Neural cell (in vitro differentiated cells): ENCODE results near the gene ACTN1.

Source experiments
- EZH2 ChIP-seq: fragments of 200-600, 300-800 bp; shearing (Covaris generic), sonication (generic); IDR thresholded peaks from 2 replicates; pipeline ENCODE4 v1.6.1; 2014; ENCODE audit warnings: antibody characterized with exemption, low read length, borderline replicate concordance, mild to moderate bottlenecking; ENCODE audit not compliant: insufficient read depth, poor library complexity, severe bottlenecking
- MXI1 ChIP-seq: fragments of 450-650 bp; conservative IDR thresholded peaks from 2 replicates; pipeline ENCODE4 v1.6.1; 2014; ENCODE audit warnings: antibody characterized with exemption, mild to moderate bottlenecking; ENCODE audit not compliant: poor library complexity, severe bottlenecking
- POLR2AphosphoS5 ChIP-seq: IDR thresholded peaks from 2 replicates; pipeline ENCODE4 v1.6.1; 2012
- RAD21 ChIP-seq: fragments of 450-650 bp; conservative IDR thresholded peaks from 2 replicates; pipeline ENCODE4 v1.6.1; 2014; ENCODE audit warnings: antibody characterized with exemption, mild to moderate bottlenecking, moderate library complexity
- REST ChIP-seq: IDR thresholded peaks from 2 replicates; pipeline ENCODE4 v1.6.1; 2012; ENCODE audit warnings: borderline replicate concordance
- SMC3 ChIP-seq: fragments of 450-650 bp; conservative IDR thresholded peaks from 2 replicates; pipeline ENCODE4 v1.6.1; 2014; ENCODE audit warnings: antibody characterized with exemption, mild to moderate bottlenecking, moderate library complexity; ENCODE audit not compliant: poor library complexity
- TAF1 ChIP-seq: IDR thresholded peaks from 2 replicates; pipeline ENCODE4 v1.6.1; 2012; ENCODE audit warnings: low read depth
- TF ChIP-seq, protein P1 (sequence below): fragments of 450-650 bp; IDR thresholded peaks from 2 replicates; pipeline ENCODE4 v1.5.1; 2014; ENCODE audit warnings: antibody characterized with exemption, mild to moderate bottlenecking, moderate library complexity; ENCODE audit not compliant: poor library complexity, severe bottlenecking

DNA sequence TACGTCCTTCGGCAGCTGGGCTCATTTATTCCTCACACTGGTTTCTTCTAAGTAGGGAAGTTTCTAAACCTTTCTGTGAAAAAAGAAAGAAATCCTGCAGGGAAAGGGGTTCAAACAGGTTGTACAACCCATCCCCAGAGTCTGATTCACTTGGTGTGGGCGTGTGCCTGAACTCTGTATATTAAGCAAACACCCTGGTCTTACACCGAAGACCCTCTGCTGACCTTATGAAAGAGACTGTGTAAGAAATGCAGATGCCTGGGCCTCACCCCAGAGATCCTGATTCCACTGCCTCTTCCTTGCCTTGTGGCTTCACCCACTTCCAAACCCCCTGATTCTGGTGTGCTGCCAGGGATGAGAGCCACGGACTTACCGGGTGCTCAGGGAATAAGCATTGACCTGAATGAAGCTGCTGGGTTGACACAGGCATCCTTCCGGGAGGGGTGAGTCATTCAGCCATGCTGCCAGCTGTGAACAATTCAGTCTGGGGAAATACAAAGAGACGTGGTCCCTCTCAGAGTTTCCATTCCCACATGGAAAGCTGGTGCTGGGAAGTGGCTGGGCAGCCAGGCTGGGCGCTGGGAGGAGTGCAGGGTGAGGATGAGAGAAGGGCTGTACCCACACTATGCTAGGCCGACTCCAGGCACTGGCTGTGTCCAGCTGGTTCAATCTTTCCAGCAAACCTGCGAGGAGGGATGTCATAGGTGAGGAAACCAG, 26.5 kb upstream of the ACTN1 start:
- TF ChIP-seq, protein P1, sequence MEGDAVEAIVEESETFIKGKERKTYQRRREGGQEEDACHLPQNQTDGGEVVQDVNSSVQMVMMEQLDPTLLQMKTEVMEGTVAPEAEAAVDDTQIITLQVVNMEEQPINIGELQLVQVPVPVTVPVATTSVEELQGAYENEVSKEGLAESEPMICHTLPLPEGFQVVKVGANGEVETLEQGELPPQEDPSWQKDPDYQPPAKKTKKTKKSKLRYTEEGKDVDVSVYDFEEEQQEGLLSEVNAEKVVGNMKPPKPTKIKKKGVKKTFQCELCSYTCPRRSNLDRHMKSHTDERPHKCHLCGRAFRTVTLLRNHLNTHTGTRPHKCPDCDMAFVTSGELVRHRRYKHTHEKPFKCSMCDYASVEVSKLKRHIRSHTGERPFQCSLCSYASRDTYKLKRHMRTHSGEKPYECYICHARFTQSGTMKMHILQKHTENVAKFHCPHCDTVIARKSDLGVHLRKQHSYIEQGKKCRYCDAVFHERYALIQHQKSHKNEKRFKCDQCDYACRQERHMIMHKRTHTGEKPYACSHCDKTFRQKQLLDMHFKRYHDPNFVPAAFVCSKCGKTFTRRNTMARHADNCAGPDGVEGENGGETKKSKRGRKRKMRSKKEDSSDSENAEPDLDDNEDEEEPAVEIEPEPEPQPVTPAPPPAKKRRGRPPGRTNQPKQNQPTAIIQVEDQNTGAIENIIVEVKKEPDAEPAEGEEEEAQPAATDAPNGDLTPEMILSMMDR = no peak
- TF ChIP-seq POLR2AphosphoS5 = no peak
- TF ChIP-seq TAF1 = no peak
- no peak for TF ChIP-seq REST
- no peak for TF ChIP-seq EZH2
- TF ChIP-seq SMC3 = no peak
- no peak for TF ChIP-seq MXI1
- no peak for TF ChIP-seq RAD21
